GM19023 (cell line): Measurements from ENCODE around the gene ZNF773.

Experiments
- ATAC-seq: cut with Tn5 transposase; IDR thresholded peaks from one replicate; pipeline ENCODE4 v1.9.1; 2021; ENCODE audit warnings: mild to moderate bottlenecking, moderate library complexity; ENCODE audit not compliant: unreplicated experiment

ZNF773 gene

DNA sequence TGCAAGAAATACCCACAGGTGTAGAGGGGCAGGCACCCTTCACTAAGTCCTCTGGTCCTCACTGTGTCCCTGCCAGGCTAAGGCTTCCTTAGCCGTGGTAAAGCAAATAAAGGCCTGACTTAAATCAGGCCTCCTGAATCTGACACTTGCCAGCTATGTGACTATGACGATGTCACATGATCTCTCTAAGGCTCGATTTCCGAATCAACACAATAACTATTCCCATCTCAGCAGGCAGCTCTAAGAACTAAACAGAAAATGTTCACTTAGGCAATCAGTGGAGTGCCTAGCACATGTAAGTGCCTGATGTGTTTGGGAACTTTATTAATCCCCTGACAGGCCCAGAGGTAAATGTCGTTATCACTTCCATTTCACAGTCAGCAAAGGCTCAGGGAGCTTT, 57.9 kb downstream of the ZNF773 start:
- no peak for ATAC-seq
